Neural cell (in vitro differentiated cells): Measurements from ENCODE around the gene IL1RAP.

ENCODE experiments used
- POLR2AphosphoS5 ChIP-seq: IDR thresholded peaks from 2 replicates; pipeline ENCODE4 v1.6.1; 2012
- RAD21 ChIP-seq: fragments of 450-650 bp; conservative IDR thresholded peaks from 2 replicates; pipeline ENCODE4 v1.6.1; 2014; ENCODE audit warnings: antibody characterized with exemption, mild to moderate bottlenecking, moderate library complexity
- REST ChIP-seq: IDR thresholded peaks from 2 replicates; pipeline ENCODE4 v1.6.1; 2012; ENCODE audit warnings: borderline replicate concordance
- TAF1 ChIP-seq: IDR thresholded peaks from 2 replicates; pipeline ENCODE4 v1.6.1; 2012; ENCODE audit warnings: low read depth
- TF ChIP-seq, protein P1 (sequence below): fragments of 450-650 bp; IDR thresholded peaks from 2 replicates; pipeline ENCODE4 v1.5.1; 2014; ENCODE audit warnings: antibody characterized with exemption, mild to moderate bottlenecking, moderate library complexity; ENCODE audit not compliant: poor library complexity, severe bottlenecking

- TF ChIP-seq, protein P1, sequence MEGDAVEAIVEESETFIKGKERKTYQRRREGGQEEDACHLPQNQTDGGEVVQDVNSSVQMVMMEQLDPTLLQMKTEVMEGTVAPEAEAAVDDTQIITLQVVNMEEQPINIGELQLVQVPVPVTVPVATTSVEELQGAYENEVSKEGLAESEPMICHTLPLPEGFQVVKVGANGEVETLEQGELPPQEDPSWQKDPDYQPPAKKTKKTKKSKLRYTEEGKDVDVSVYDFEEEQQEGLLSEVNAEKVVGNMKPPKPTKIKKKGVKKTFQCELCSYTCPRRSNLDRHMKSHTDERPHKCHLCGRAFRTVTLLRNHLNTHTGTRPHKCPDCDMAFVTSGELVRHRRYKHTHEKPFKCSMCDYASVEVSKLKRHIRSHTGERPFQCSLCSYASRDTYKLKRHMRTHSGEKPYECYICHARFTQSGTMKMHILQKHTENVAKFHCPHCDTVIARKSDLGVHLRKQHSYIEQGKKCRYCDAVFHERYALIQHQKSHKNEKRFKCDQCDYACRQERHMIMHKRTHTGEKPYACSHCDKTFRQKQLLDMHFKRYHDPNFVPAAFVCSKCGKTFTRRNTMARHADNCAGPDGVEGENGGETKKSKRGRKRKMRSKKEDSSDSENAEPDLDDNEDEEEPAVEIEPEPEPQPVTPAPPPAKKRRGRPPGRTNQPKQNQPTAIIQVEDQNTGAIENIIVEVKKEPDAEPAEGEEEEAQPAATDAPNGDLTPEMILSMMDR = peak; percentile 84
- TF ChIP-seq REST = no peak
- peak; percentile 54 for TF ChIP-seq POLR2AphosphoS5
- TF ChIP-seq RAD21 = peak; percentile 76
- no peak for TF ChIP-seq TAF1
Observed at GRCh38 chr3:190513409-190514370, at the start of gene IL1RAP.
